Immature natural killer cell (primary cell): ENCODE results near the gene LARP4. TPM values are rescaled to one million over a fixed set of nuclear protein-coding genes. Genes with fewer than 3 reads are reported as not detected.
A peak's percentile ranks its signal among the peaks of the same experiment; 100 is the strongest.
"Not testable (repeated sequence)": the region's sequence is repeated elsewhere in the genome, so short reads cannot be mapped to it uniquely, and the experiment has no call there.

Source experiments
- DNase-seq, 3 donors: peaks; one replicate each; pipeline ENCODE4 v3.0.0; 2022; ENCODE audit warnings: mixed read lengths in 1 of 3
- H3K27ac Mint-ChIP-seq, 6 donors: one replicate each; pipeline ENCODE4 v1.8.0; 2020; ENCODE audit warnings: mixed read lengths in 6 of 6, mild to moderate bottlenecking in 5 of 6, inconsistent platforms in 4 of 6, moderate library complexity in 3 of 6
- H3K27me3 Mint-ChIP-seq, 3 donors: one replicate each; pipeline ENCODE4 v1.8.0; 2020 to 2021; ENCODE audit warnings: low read depth in 3 of 3, mild to moderate bottlenecking in 3 of 3, mixed read lengths in 3 of 3, moderate library complexity in 3 of 3, inconsistent platforms in 1 of 3
- H3K36me3 Mint-ChIP-seq, 3 donors: one replicate each; pipeline ENCODE4 v1.8.0; 2020; ENCODE audit warnings: mixed read lengths in 3 of 3, inconsistent platforms in 2 of 3, mild to moderate bottlenecking in 2 of 3
- H3K4me1 Mint-ChIP-seq, 2 donors: one replicate each; pipeline ENCODE4 v1.8.0; 2020; ENCODE audit warnings: inconsistent platforms in 2 of 2, mild to moderate bottlenecking in 2 of 2, mixed read lengths in 2 of 2, moderate library complexity in 1 of 2
- H3K4me3 Mint-ChIP-seq, 5 donors: one replicate each; pipeline ENCODE4 v1.8.0; 2020; ENCODE audit warnings: mild to moderate bottlenecking in 5 of 5, mixed read lengths in 5 of 5, inconsistent platforms in 3 of 5, moderate library complexity in 3 of 5
- H3K9me3 Mint-ChIP-seq, 6 donors: one replicate each; pipeline ENCODE4 v1.8.0; 2020; ENCODE audit warnings: mild to moderate bottlenecking in 6 of 6, mixed read lengths in 6 of 6, inconsistent platforms in 4 of 6, moderate library complexity in 3 of 6
- polyA plus RNA-seq, 3 donors: library from polyadenylated mRNA; unstranded; fragments of 300-500 nt; fragmentation: Illumina TruSeq; gene quantifications; one replicate each; pipeline ENCODE4 v1.2.3, GENCODE V29; 2021

The LARP4 gene
- polyA plus RNA-seq, 3 donors from 2014 or later = 11.2 to 18.2 (median 11.2) TPM

- no peak overlapping the region for H3K4me3 Mint-ChIP-seq
- DNase-seq = no peak
- peaks cover 46 to 54% of the 10 kb centered on the region in 2 donors for H3K4me1 Mint-ChIP-seq
- H3K27ac Mint-ChIP-seq = no peak overlapping the region
- no peaks in the 10 kb centered on the region for H3K9me3 Mint-ChIP-seq
- H3K36me3 Mint-ChIP-seq = no peaks in the 10 kb centered on the region
- H3K27me3 Mint-ChIP-seq = peaks cover 0 to 4% (median 0%) of the 10 kb centered on the region in 3 donors
Measured at GRCh38 chr12:50508970-50509663, 108.4 kb downstream of the LARP4 start.

- no peak for DNase-seq
- H3K36me3 Mint-ChIP-seq = no peaks in the 10 kb centered on the region
- peaks cover 0 to 2% (median 0%) of the 10 kb centered on the region in 3 donors for H3K27me3 Mint-ChIP-seq
- H3K27ac Mint-ChIP-seq = peak overlapping the region in 5 of 6 donors; percentile 2 to 58 (median 35)
- peaks cover 31 to 42% of the 10 kb centered on the region in 2 donors for H3K4me1 Mint-ChIP-seq
- peak overlapping the region; percentile 10 to 42 (median 23) for H3K4me3 Mint-ChIP-seq
- H3K9me3 Mint-ChIP-seq = no peaks in the 10 kb centered on the region
Measured at GRCh38 chr12:50514526-50515276, 114.0 kb downstream of the LARP4 start.

- Mint-ChIP-seq H3K36me3 (no peaks in the 10 kb centered on the region), H3K4me1 (peaks cover 40 to 48% of the 10 kb centered on the region in 2 donors), H3K27ac (peak overlapping the region in 4 of 6 donors; percentile 7 to 35 (median 28)), H3K27me3 (peaks cover 0 to 2% (median 0%) of the 10 kb centered on the region in 3 donors), H3K9me3 (no peaks in the 10 kb centered on the region), H3K4me3 (peak overlapping the region in 1 of 5 donors; percentile 39)
- DNase-seq = no peak
Measured at GRCh38 chr12:50515587-50515986, 114.9 kb downstream of the LARP4 start.

GRCh38 chr12:50517421-50518048 lies 116.8 kb downstream of the LARP4 start:
- Mint-ChIP-seq H3K27me3 (peaks cover 0 to 2% (median 0%) of the 10 kb centered on the region in 3 donors), H3K36me3 (peaks cover 0 to under 1% (median 0%) of the 10 kb centered on the region in 3 donors), H3K4me3 (no peak overlapping the region), H3K27ac (no peak overlapping the region), H3K9me3 (no peaks in the 10 kb centered on the region), H3K4me1 (peaks cover 43 to 53% of the 10 kb centered on the region in 2 donors)
- DNase-seq = no peak

- H3K27ac Mint-ChIP-seq = no peak overlapping the region
- peaks cover 0 to 3% (median 0%) of the 10 kb centered on the region in 3 donors for H3K36me3 Mint-ChIP-seq
- H3K9me3 Mint-ChIP-seq = no peaks in the 10 kb centered on the region
- peaks cover 43 to 53% of the 10 kb centered on the region in 2 donors for H3K4me1 Mint-ChIP-seq
- no peak for DNase-seq
- H3K4me3 Mint-ChIP-seq = no peak overlapping the region
- H3K27me3 Mint-ChIP-seq = no peaks in the 10 kb centered on the region
Measured at GRCh38 chr12:50518090-50518489, 117.4 kb downstream of the LARP4 start.

- H3K4me1 Mint-ChIP-seq = peaks cover 41 to 49% of the 10 kb centered on the region in 2 donors
- no peak for DNase-seq
- peak overlapping the region in 2 of 5 donors; percentile 4 to 9 for H3K4me3 Mint-ChIP-seq
- H3K36me3 Mint-ChIP-seq = peaks cover 0 to 3% (median 0%) of the 10 kb centered on the region in 3 donors
- H3K27me3 Mint-ChIP-seq = no peaks in the 10 kb centered on the region
- H3K27ac Mint-ChIP-seq = peak overlapping the region in 4 of 6 donors; percentile 4 to 52 (median 26)
- H3K9me3 Mint-ChIP-seq = no peaks in the 10 kb centered on the region
Measured at GRCh38 chr12:50519353-50519752, 118.7 kb downstream of the LARP4 start.

GRCh38 chr12:50520416-50521207 lies 119.9 kb downstream of the LARP4 start:
- Mint-ChIP-seq H3K27ac (peak overlapping the region; percentile 45 to 79 (median 66)), H3K27me3 (no peaks in the 10 kb centered on the region), H3K36me3 (peaks cover under 1 to 4% (median 1%) of the 10 kb centered on the region in 3 donors), H3K9me3 (no peaks in the 10 kb centered on the region), H3K4me3 (peak overlapping the region in 4 of 5 donors; percentile 32 to 53 (median 42)), H3K4me1 (peaks cover 31 to 39% of the 10 kb centered on the region in 2 donors)
- DNase-seq = no peak

- not testable (repeated sequence) for H3K27ac Mint-ChIP-seq, H3K27me3 Mint-ChIP-seq, H3K4me3 Mint-ChIP-seq, DNase-seq, H3K9me3 Mint-ChIP-seq, H3K36me3 Mint-ChIP-seq
- H3K4me1 Mint-ChIP-seq = peaks cover 28 to 39% of the 10 kb centered on the region in 2 donors
Measured at GRCh38 chr12:50521781-50522180, 121.1 kb downstream of the LARP4 start.

- no peak for DNase-seq
- Mint-ChIP-seq H3K4me1 (peaks cover 32 to 42% of the 10 kb centered on the region in 2 donors), H3K36me3 (peaks cover 4 to 8% (median 5%) of the 10 kb centered on the region in 3 donors), H3K27ac (no peak overlapping the region), H3K27me3 (peaks cover 0 to 1% (median under 1%) of the 10 kb centered on the region in 3 donors), H3K9me3 (no peaks in the 10 kb centered on the region), H3K4me3 (no peak overlapping the region)
Measured at GRCh38 chr12:50523772-50524171, 123.1 kb downstream of the LARP4 start.

- H3K9me3 Mint-ChIP-seq = no peaks in the 10 kb centered on the region
- DNase-seq = no peak
- H3K27ac Mint-ChIP-seq = no peak overlapping the region
- H3K4me3 Mint-ChIP-seq = no peak overlapping the region
- H3K27me3 Mint-ChIP-seq = peaks cover 0 to 2% (median 1%) of the 10 kb centered on the region in 3 donors
- H3K36me3 Mint-ChIP-seq = peaks cover 4 to 8% (median 5%) of the 10 kb centered on the region in 3 donors
- H3K4me1 Mint-ChIP-seq = peaks cover 32 to 41% of the 10 kb centered on the region in 2 donors
Measured at GRCh38 chr12:50524621-50525020, 123.9 kb downstream of the LARP4 start.

- Mint-ChIP-seq H3K4me3 (no peak overlapping the region), H3K9me3 (no peaks in the 10 kb centered on the region), H3K27me3 (peaks cover 0 to 2% (median 1%) of the 10 kb centered on the region in 3 donors), H3K36me3 (peaks cover 4 to 8% (median 5%) of the 10 kb centered on the region in 3 donors), H3K27ac (peak overlapping the region in 3 of 6 donors; percentile 3 to 42 (median 4)), H3K4me1 (peaks cover 24 to 33% of the 10 kb centered on the region in 2 donors)
- no peak for DNase-seq
Measured at GRCh38 chr12:50525422-50525821, 124.7 kb downstream of the LARP4 start.

- Mint-ChIP-seq H3K9me3 (no peaks in the 10 kb centered on the region), H3K4me3 (no peak overlapping the region)
Measured at GRCh38 chr12:50527359-50527726, 126.7 kb downstream of the LARP4 start.

GRCh38 chr12:50528800-50529199 lies 128.1 kb downstream of the LARP4 start:
- no peaks in the 10 kb centered on the region for H3K9me3 Mint-ChIP-seq
- peaks cover 4 to 5% (median 5%) of the 10 kb centered on the region in 3 donors for H3K36me3 Mint-ChIP-seq
- peaks cover 20 to 26% of the 10 kb centered on the region in 2 donors for H3K4me1 Mint-ChIP-seq
- H3K4me3 Mint-ChIP-seq = peak overlapping the region in 2 of 5 donors; percentile 0 to 18
- peak overlapping the region in 3 of 6 donors; percentile 11 to 60 (median 50) for H3K27ac Mint-ChIP-seq
- DNase-seq = no peak
- peaks cover 0 to 2% (median 1%) of the 10 kb centered on the region in 3 donors for H3K27me3 Mint-ChIP-seq

More at GRCh38 chr12:50527359-50527726, 126.7 kb downstream of the LARP4 start:
- peaks cover 4 to 8% (median 5%) of the 10 kb centered on the region in 3 donors for H3K36me3 Mint-ChIP-seq
- peaks cover 0 to 2% (median 1%) of the 10 kb centered on the region in 3 donors for H3K27me3 Mint-ChIP-seq
- DNase-seq = no peak
- peak overlapping the region in 1 of 6 donors; percentile 63 for H3K27ac Mint-ChIP-seq
- peaks cover 20 to 26% of the 10 kb centered on the region in 2 donors for H3K4me1 Mint-ChIP-seq
